Breast epithelium (tissue), 3 donors: ENCODE results near the gene CLIP4.

Experiments
- POLR2A ChIP-seq: fragments of 450-650 bp; IDR thresholded peaks from one replicate; pipeline ENCODE4 v1.6.1; 2016; ENCODE audit warnings: antibody characterized with exemption, mild to moderate bottlenecking, moderate library complexity
- POLR2AphosphoS5 ChIP-seq, 3 donors: sonication (generic); formaldehyde crosslinking; IDR thresholded peaks; one replicate each; pipeline ENCODE4 v1.6.1; 2017; ENCODE audit warnings: antibody characterized with exemption in 3 of 3
- TF ChIP-seq, protein P1 (sequence below), 3 donors: fragments of 450-650 bp; IDR thresholded peaks; one replicate each; pipeline ENCODE4 v1.5.1; 2016 to 2017; ENCODE audit warnings: antibody characterized with exemption in 3 of 3, mild to moderate bottlenecking in 3 of 3, moderate library complexity in 3 of 3

DNA sequence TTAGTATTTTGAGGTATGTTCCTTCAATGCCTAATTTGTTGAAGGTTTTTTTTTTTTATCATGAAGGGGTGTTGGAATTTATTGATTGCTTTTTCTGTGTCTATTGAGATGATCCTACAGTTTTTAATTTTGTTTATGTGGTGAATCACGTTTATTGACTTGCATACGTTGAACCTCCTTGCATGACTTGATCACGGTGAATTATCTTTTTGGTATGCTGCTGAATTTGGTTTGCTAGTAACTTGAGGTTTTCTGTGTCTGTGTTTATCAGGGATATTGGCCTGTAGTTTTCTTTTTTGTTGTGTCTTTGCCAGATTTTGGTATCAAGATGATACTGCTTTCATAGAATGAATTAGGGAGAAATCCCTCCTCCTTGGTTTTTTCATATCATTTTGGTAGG, 23.9 kb downstream of the CLIP4 start:
- TF ChIP-seq, protein P1, sequence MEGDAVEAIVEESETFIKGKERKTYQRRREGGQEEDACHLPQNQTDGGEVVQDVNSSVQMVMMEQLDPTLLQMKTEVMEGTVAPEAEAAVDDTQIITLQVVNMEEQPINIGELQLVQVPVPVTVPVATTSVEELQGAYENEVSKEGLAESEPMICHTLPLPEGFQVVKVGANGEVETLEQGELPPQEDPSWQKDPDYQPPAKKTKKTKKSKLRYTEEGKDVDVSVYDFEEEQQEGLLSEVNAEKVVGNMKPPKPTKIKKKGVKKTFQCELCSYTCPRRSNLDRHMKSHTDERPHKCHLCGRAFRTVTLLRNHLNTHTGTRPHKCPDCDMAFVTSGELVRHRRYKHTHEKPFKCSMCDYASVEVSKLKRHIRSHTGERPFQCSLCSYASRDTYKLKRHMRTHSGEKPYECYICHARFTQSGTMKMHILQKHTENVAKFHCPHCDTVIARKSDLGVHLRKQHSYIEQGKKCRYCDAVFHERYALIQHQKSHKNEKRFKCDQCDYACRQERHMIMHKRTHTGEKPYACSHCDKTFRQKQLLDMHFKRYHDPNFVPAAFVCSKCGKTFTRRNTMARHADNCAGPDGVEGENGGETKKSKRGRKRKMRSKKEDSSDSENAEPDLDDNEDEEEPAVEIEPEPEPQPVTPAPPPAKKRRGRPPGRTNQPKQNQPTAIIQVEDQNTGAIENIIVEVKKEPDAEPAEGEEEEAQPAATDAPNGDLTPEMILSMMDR (IDR thresholded peaks at IDR 0.05): no peak
- TF ChIP-seq POLR2A (no peak), POLR2AphosphoS5 (IDR thresholded peaks at IDR 0.05) (no peak)
